NCI-H82 treated with DMSO at 0.1 percent for 48 hours (cell line): ENCODE measurements around the gene NSDHL.
A peak's percentile ranks its signal among the peaks of the same experiment; 100 is the strongest.

Experiments
- DNase-seq: peaks from one replicate; lab custom pipeline; 2025; ENCODE audit not compliant: unreplicated experiment; lab: John Stamatoyannopoulos, UW

NSDHL gene

GRCh38 chrX:152892999-152893891 is 62.4 kb downstream of the NSDHL start:
- no peak for DNase-seq

DNA sequence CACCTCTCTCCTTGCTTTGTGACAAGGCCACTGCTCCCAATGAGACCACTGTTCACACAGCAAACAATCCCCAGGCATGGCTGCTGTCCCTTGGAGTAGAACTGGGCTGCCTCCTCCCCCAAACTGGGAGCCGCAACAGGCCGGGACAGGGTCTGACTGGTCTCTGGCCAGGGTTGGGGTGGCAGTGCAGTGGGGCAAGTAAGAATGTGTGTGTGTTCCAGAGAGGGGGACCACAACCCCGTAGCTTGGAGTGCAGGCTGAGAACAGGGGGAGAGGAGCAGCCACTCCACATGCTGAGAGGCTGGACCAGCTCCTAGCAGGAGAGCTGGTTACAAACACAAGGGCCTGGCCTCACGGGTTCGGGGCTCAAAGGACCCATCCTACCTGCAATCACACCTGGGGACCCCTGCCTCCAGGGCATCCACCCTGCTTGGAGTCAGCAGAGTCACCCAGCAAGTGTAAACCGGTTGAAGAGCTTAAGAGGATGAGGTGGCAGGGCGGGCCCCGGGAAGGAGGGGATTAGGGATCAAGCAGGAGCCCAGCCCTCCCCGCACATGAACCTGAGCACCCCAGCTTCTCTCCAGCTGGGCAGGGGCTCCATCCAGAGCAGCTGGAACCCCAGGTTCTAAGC is 63.2 kb downstream of the NSDHL start:
- peak; percentile 4 for DNase-seq

DNA sequence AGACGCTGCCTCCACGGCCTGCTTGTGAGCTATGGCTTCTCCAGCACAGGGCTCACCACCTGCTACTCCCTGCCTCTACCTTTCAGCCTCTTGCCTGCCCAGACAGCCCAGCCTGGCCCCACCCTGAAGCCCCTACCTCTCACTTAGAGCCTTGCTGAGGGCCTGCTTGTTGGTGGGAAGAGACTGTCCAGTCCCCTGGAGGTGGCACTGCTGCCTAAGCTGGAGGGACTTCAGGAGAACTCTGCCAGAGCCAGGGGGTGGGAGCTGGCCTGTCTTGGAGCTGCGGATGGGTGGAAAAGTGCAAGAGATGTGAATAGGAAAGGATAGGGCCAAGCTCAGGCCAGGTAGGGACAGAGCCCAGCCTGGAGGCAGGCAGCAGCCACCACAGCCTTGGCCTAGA is 64.3 kb downstream of the NSDHL start:
- no peak for DNase-seq

- no peak for DNase-seq
Measured at GRCh38 chrX:152895724-152896420, 65.0 kb downstream of the NSDHL start.

DNA sequence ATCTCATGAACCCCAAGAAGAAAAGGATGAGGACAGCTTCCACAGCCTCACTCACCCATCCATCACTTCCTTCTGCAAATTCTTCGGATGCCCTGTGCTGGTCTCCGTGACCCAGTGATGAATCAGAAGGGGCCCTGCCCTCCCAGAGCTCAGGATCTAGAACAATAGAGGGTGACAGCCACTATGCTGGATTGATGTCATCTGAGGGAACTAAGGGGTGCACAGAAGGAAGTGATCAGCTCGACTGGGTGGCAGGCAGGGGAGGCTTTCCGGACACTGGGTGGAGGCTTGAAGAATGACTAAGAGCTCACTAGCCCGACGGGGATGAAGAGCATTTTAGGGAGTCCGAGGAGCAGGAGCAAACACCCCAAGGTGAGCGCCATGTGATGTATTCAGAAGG is 65.6 kb downstream of the NSDHL start:
- DNase-seq: no peak

GRCh38 chrX:152897222-152898131 is 66.6 kb downstream of the NSDHL start, which contains the start of gene ZNF185:
TSS of gene ZNF185 (plus strand) at chrX:152898067. CDS start at chrX:152914490, 16,423 bp downstream.
- no peak for DNase-seq

DNA sequence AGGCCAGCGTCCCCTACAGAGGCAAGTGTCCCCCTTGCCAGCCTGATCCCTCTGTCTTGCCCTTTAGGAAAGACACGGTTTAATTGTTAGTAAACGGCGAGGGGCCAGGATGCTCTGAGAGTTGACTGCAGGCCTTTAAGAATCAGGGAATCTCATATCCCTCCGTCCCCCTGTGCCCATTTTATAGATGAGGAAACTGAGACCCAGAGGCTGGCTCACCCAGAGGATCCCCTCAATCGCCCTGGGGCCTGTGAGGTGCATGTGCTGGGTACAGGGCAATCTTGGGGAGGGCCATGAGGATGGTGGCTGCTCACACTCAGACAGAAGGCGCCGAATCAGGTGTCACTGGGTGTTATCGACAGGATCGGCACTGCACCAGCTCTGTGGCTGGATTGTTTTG is 67.6 kb downstream of the NSDHL start:
- no peak for DNase-seq

- DNase-seq: no peak
Measured at GRCh38 chrX:152899111-152899873, 68.4 kb downstream of the NSDHL start.

- DNase-seq: no peak
Measured at GRCh38 chrX:152899874-152900719, 69.2 kb downstream of the NSDHL start.

DNA sequence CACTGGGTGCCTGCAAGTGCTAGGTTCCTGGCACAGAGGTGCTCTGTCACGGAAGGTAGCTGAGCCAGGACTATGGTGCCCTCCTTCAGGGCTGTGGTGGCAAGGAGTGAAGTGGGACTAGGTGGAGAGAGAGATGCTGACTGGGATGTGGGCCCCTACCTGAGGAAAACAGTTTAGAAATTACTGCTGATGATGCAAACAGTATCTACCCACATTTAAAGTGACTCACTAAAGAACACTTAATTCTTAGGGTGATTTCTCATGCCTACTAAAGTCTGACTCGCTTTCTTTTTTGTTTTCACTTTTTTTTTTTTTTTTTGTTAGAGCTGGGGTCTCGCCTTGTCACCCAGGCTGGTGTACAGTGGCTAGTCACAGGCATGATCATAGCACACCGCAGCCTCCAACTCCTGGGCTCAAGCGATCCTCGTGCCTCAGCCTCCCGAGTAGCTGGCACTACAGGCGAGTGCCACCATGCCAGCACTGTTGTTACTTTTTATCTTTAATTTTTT is 70.1 kb downstream of the NSDHL start:
- no peak for DNase-seq

- no peak for DNase-seq
Measured at GRCh38 chrX:152901816-152902501, 71.1 kb downstream of the NSDHL start.

- DNase-seq: no peak
Measured at GRCh38 chrX:152902502-152902820, 71.6 kb downstream of the NSDHL start.

DNA sequence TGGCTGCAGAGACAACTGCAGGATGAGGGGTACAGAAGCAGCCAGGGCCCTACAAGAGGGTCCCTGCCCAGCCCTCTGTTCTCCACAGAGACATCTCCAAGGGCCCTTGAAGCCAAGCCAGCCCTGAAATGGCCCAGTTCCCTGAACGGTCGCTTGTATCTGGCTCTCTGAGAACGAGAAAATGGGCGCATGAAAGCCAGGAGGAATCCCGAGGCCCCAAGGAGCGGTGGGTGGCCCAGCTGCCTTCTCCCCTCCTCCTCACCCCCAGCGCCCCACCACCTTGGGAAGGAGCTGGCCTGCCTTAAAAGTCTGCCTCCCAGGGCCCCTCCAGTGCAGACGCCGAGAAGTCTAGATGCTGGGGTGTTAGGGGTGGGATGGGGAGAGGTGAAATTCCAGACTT is 72.7 kb downstream of the NSDHL start:
- DNase-seq: no peak

DNA sequence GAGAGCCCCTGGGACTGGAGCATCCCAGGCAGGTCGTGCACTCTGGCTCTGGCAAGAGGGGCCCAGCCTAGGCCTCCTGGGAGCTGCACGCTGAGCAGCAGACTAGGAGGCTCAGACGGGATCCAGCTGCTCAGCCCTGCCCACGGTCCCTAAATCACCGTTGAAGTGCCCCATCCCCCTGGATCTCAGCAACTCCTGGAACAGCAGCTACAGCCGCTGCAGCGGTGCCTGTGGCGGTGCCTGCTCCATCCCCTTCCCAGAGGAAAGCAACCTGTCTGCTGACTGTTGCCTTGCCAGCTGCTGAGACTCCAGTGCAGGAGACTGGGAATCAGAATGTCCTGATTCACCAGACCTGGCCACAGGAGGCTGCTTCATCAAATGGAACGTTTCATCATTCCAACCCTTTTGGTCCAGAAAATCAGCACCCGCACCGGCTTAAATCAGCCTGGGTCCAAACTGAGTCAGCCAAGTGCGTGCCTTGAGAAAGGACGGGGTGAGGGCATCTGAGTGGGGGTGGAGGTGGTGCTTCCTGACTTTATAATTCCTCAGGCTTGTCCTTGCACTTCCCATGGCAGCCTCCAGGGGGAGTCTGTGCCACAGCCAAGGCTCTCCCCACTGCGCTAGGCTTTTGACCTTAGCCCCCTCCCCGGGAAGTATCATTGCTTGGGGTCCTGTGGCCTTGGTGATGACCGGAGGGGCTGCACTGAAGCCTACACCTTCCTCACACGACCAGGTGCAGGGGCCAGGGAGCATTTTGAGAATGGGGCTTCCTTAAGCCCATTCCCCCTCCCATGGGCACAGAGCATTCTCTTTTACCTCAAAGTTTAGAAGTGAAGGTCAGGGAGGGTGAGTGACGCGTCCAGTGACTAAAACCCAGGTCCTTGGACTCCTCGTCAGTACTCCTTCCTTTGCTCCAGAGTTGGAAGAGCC is 73.6 kb downstream of the NSDHL start:
- no peak for DNase-seq

- peak; percentile 53 for DNase-seq
Measured at GRCh38 chrX:152905081-152905420, 74.2 kb downstream of the NSDHL start.

GRCh38 chrX:152907084-152907651 is 76.3 kb downstream of the NSDHL start:
- DNase-seq: peak; percentile 8

- DNase-seq: no peak
Measured at GRCh38 chrX:152908486-152908885, 77.6 kb downstream of the NSDHL start.
